CD4-positive, alpha-beta T cell (primary cell): ENCODE data around the gene CCDC3. TPM values are rescaled to one million over a fixed set of nuclear protein-coding genes. Genes with fewer than 3 reads are reported as not detected.

Source experiments
- ATAC-seq: fragments of 200-7000 bp; cut with Tn5 transposase; one replicate; pipeline ENCODE4 v1.10.0; 2022; ENCODE audit warnings: mild to moderate bottlenecking; ENCODE audit not compliant: poor library complexity
- CTCF ChIA-PET: fragments of 350-600 bp; sonication (Branson Sonifier 250); formaldehyde crosslinking; loops from one replicate; lab custom pipeline; 2021; ENCODE audit warnings: antibody characterized with exemption, inconsistent platforms; lab: Charles Lee
- POLR2A ChIA-PET: fragments of 350-600 bp; sonication (Branson Sonifier 250); formaldehyde crosslinking; loops from one replicate; lab custom pipeline; 2021; ENCODE audit warnings: antibody characterized with exemption, inconsistent platforms; lab: Charles Lee
- DNase-seq, 14 experiments: peaks; one replicate each; pipeline ENCODE4 v3.0.0-alpha.2; 2013 to 2020; ENCODE audit warnings: mixed read lengths in 2 of 14
- H3K27ac ChIP-seq, 2 donors: one replicate each; pipeline versions ENCODE4 v1.5.1 to v1.7.0; 2013; ENCODE audit warnings: low read length in 2 of 2, low read depth in 1 of 2, mild to moderate bottlenecking in 1 of 2
- H3K27me3 ChIP-seq, 2 experiments: 1 replicate in 1 of 2; 2 replicates in 1 of 2; pipeline versions ENCODE4 v1.6.1 to v1.7.0; 2013; ENCODE audit warnings: low read length in 2 of 2, control low read depth in 1 of 2, mild to moderate bottlenecking in 1 of 2, moderate library complexity in 1 of 2; ENCODE audit not compliant: insufficient read depth in 2 of 2, control insufficient read depth in 1 of 2
- H3K36me3 ChIP-seq: one replicate; pipeline ENCODE4 v1.6.1; 2013; ENCODE audit warnings: low read length, control low read depth; ENCODE audit not compliant: insufficient read depth
- H3K4me1 ChIP-seq: one replicate; pipeline ENCODE4 v1.6.1; 2013; ENCODE audit warnings: low read length, control low read depth; ENCODE audit not compliant: insufficient read depth
- H3K4me3 ChIP-seq: one replicate; pipeline ENCODE4 v1.5.1; 2013; ENCODE audit warnings: mild to moderate bottlenecking, low read length, moderate library complexity
- H3K9me3 ChIP-seq, 2 experiments: 1 replicate in 1 of 2; 2 replicates in 1 of 2; pipeline versions ENCODE4 v1.6.1 to v1.7.0; 2013; ENCODE audit warnings: low read length in 2 of 2, mild to moderate bottlenecking in 2 of 2, control low read depth in 1 of 2, moderate library complexity in 1 of 2; ENCODE audit not compliant: control insufficient read depth in 1 of 2, insufficient read depth in 1 of 2
- H3K27ac Mint-ChIP-seq: one replicate; pipeline ENCODE4 v1.8.0; 2020; ENCODE audit warnings: mixed read lengths
- H3K27me3 Mint-ChIP-seq: one replicate; pipeline ENCODE4 v1.8.0; 2021; ENCODE audit warnings: mixed read lengths
- H3K36me3 Mint-ChIP-seq: one replicate; pipeline ENCODE4 v1.8.0; 2021; ENCODE audit warnings: low read depth, mixed read lengths
- H3K4me1 Mint-ChIP-seq: one replicate; pipeline ENCODE4 v1.8.0; 2021; ENCODE audit warnings: low read depth, mixed read lengths
- H3K4me3 Mint-ChIP-seq: one replicate; pipeline ENCODE4 v1.8.0; 2020; ENCODE audit warnings: mild to moderate bottlenecking, mixed read lengths
- H3K9me3 Mint-ChIP-seq: one replicate; pipeline ENCODE4 v1.8.0; 2020; ENCODE audit warnings: mixed read lengths
- CTCF ChIP-seq: fragments of 200-600 bp; IDR thresholded peaks from one replicate; pipeline ENCODE4 v1.8.0; 2022; ENCODE audit warnings: antibody characterized with exemption, mild to moderate bottlenecking
- intact Hi-C, 2 experiments: fragments of 100-400 bp; cut with DNase I in 1 of 2; cut with micrococcal nuclease in 1 of 2; formaldehyde crosslinking; loops; one replicate each; pipeline versions ENCODE4 v1.15.1 to v1.9.0; 2023 to 2025; cut with DNase I, micrococcal nuclease
- total RNA-seq, 174 experiments: library from RNA in 2 of 174; stranded (reverse) in 2 of 174; gene quantifications; one replicate each; pipeline ENCODE4 v1.2.3 and lab custom pipeline; 2021 to 2026

Gene CCDC3
- total RNA-seq, 2 experiments from 2014 or later = 0.08 TPM; not detected in 1

- Mint-ChIP-seq H3K9me3 (no peaks in the 10 kb centered on the region), H3K27me3 (peaks cover 87% of the 10 kb centered on the region), H3K27ac (no peak overlapping the region), H3K36me3 (no peaks in the 10 kb centered on the region), H3K4me3 (no peak overlapping the region), H3K4me1 (peaks cover 8% of the 10 kb centered on the region)
- Histone ChIP-seq H3K36me3 (no peaks in the 10 kb centered on the region), H3K27ac (no peak overlapping the region), H3K4me3 (no peak overlapping the region), H3K9me3 (no peaks in the 10 kb centered on the region), H3K4me1 (no peaks in the 10 kb centered on the region), H3K27me3 (peaks cover 23 to 28% of the 10 kb centered on the region in 2 experiments)
- CTCF ChIA-PET = interaction anchor here (0.6 kb wide), 1 partner anchor 103 kb away, joined by 4 read pairs; no protein-coding TSS in a partner anchor
- no peak for ATAC-seq
- no peak for TF ChIP-seq CTCF
- POLR2A ChIA-PET = no interaction called here
- DNase-seq = no peak
- intact Hi-C loops = no loop called here
These were observed 1.1 kb downstream of the CCDC3 start for GRCh38 chr10:13000431-13000830.

DNA sequence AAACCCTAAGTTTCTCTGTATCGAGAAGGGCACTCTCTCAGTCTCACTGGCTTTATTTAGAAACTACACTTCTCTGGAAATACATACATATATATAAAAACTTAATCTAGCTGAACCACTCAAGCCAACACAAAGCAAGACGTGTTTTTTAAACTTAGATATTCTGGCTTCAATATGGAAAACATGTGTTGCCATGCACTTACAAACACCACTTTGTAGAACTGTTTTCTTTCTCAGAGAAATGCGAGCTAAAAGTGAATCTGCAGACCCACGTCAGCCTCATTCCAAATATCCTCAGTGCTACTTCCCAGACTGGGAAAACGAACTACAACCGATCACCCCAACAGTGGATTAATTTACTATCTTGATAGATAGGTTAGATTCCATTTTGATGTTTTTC, 1.7 kb downstream of the CCDC3 start:
- Mint-ChIP-seq H3K27me3 (peaks cover 82% of the 10 kb centered on the region), H3K4me1 (peaks cover 8% of the 10 kb centered on the region), H3K36me3 (no peaks in the 10 kb centered on the region), H3K27ac (no peak overlapping the region), H3K9me3 (no peaks in the 10 kb centered on the region), H3K4me3 (no peak overlapping the region)
- H3K9me3 ChIP-seq = no peaks in the 10 kb centered on the region
- H3K4me1 ChIP-seq = no peaks in the 10 kb centered on the region
- peaks cover 21 to 28% of the 10 kb centered on the region in 2 experiments for H3K27me3 ChIP-seq
- DNase-seq (no peak), ATAC-seq (no peak)
- TF ChIP-seq CTCF = no peak
- H3K27ac ChIP-seq = no peak overlapping the region
- ChIA-PET POLR2A (no interaction called here), CTCF (interaction anchor here (0.6 kb wide), 1 partner anchor 104 kb away, joined by 4 read pairs; no protein-coding TSS in a partner anchor)
- H3K36me3 ChIP-seq = no peaks in the 10 kb centered on the region
- H3K4me3 ChIP-seq = no peak overlapping the region
- intact Hi-C loops = no loop called here

DNA sequence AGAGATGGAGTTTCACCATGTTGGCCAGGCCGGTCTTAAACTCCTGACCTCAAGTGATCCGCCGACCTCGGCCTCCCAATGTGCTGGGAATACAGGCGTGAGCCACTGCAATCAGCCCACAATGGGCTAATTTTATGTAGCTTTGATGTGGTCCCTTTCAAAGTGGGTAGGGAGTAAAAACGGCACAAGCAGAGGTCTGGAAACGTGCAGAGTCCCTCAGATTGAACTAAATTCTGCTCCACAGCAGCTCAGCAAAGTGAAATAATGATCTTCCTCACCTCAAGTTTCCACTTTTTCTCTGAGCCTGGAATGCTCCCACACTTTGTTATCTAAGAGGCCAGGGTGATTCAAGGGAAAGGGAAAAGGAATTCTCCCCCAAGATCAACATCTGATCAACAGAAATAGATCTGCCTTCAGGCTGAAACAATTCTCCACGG, 6.1 kb downstream of the CCDC3 start:
- DNase-seq = no peak
- Mint-ChIP-seq H3K4me3 (no peak overlapping the region), H3K36me3 (no peaks in the 10 kb centered on the region), H3K4me1 (peaks cover 3% of the 10 kb centered on the region), H3K9me3 (no peaks in the 10 kb centered on the region), H3K27ac (no peak overlapping the region), H3K27me3 (peaks cover 59% of the 10 kb centered on the region)
- Histone ChIP-seq H3K9me3 (no peaks in the 10 kb centered on the region), H3K27me3 (peaks cover 6 to 21% of the 10 kb centered on the region in 2 experiments), H3K4me1 (no peaks in the 10 kb centered on the region), H3K4me3 (no peak overlapping the region), H3K36me3 (no peaks in the 10 kb centered on the region), H3K27ac (no peak overlapping the region)
- ChIA-PET POLR2A (no interaction called here), CTCF (no interaction called here)
- TF ChIP-seq CTCF = no peak
- intact Hi-C loops = no loop called here
- no peak for ATAC-seq
